Measurements from ENCODE around the gene FAM156B.

DNA sequence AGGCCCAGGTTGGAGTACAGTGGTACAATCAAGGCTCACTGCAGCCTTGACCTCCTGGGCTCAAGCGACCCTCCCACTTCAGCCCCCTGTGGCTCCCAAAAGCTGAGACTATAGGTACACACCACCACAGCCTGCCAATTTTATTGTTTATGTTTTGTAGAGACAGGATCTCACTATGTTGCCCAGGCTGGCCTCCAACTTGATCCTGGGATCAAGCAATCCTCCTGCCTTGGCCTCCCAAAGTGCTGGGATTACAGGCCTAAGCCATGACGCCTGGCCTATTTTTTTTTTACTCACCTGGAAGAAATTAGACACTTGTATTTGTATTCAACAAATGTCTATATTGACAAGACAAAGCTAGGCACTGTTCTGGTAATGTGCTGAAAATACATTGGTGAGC is 36.1 kb downstream of the FAM156B start:
- no peak for TF ChIP-seq EP300 (IDR thresholded peaks at IDR 0.05; ENCODE audit: low read depth)
- TF ChIP-seq, protein P1, sequence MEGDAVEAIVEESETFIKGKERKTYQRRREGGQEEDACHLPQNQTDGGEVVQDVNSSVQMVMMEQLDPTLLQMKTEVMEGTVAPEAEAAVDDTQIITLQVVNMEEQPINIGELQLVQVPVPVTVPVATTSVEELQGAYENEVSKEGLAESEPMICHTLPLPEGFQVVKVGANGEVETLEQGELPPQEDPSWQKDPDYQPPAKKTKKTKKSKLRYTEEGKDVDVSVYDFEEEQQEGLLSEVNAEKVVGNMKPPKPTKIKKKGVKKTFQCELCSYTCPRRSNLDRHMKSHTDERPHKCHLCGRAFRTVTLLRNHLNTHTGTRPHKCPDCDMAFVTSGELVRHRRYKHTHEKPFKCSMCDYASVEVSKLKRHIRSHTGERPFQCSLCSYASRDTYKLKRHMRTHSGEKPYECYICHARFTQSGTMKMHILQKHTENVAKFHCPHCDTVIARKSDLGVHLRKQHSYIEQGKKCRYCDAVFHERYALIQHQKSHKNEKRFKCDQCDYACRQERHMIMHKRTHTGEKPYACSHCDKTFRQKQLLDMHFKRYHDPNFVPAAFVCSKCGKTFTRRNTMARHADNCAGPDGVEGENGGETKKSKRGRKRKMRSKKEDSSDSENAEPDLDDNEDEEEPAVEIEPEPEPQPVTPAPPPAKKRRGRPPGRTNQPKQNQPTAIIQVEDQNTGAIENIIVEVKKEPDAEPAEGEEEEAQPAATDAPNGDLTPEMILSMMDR (IDR thresholded peaks at IDR 0.05) = no peak

Measured in transverse colon (tissue), 3 donors.